ENCODE measurements around the gene KLHDC4.
"Not testable (repeated sequence)": the region's sequence is repeated elsewhere in the genome, so short reads cannot be mapped to it uniquely, and the experiment has no call there.

KLHDC4 gene

GRCh38 chr16:87723226-87723623 lies 42.6 kb downstream of the KLHDC4 start:
- no peak overlapping the region for H3K4me3 ChIP-seq (ENCODE audit: low read depth, low read length)
- DNase-seq (ENCODE audit: low read depth) = peak; percentile 63
- no peak for TF ChIP-seq CTCF (IDR thresholded peaks at IDR 0.05; ENCODE audit: insufficient read depth, low read depth, low read length, missing control alignments)

- no peak for DNase-seq (ENCODE audit: low read depth)
- no peak for TF ChIP-seq CTCF (IDR thresholded peaks at IDR 0.05; ENCODE audit: insufficient read depth, low read depth, low read length, missing control alignments)
- H3K4me3 ChIP-seq (ENCODE audit: low read depth, low read length) = no peak overlapping the region
Observed at GRCh38 chr16:87722590-87723225, 43.1 kb downstream of the KLHDC4 start.

- H3K4me3 ChIP-seq (ENCODE audit: low read depth, low read length) = no peak overlapping the region
- no peak for TF ChIP-seq CTCF (IDR thresholded peaks at IDR 0.05; ENCODE audit: insufficient read depth, low read depth, low read length, missing control alignments)
- DNase-seq (ENCODE audit: low read depth) = no peak
Observed at GRCh38 chr16:87721622-87722585, 43.9 kb downstream of the KLHDC4 start.

GRCh38 chr16:87720446-87720845 lies 45.3 kb downstream of the KLHDC4 start:
- no peak for TF ChIP-seq CTCF (IDR thresholded peaks at IDR 0.05; ENCODE audit: insufficient read depth, low read depth, low read length, missing control alignments)
- no peak overlapping the region for H3K4me3 ChIP-seq (ENCODE audit: low read depth, low read length)
- DNase-seq (ENCODE audit: low read depth) = no peak

GRCh38 chr16:87718831-87719230 lies 47.0 kb downstream of the KLHDC4 start:
- not testable (repeated sequence) for H3K4me3 ChIP-seq (ENCODE audit: low read depth, low read length); DNase-seq (ENCODE audit: low read depth)

- TF ChIP-seq CTCF (IDR thresholded peaks at IDR 0.05; ENCODE audit: insufficient read depth, low read depth, low read length, missing control alignments) = no peak
- DNase-seq (ENCODE audit: low read depth) = no peak
- H3K4me3 ChIP-seq (ENCODE audit: low read depth, low read length) = no peak overlapping the region
Observed at GRCh38 chr16:87715658-87716057, 50.1 kb downstream of the KLHDC4 start.

- TF ChIP-seq CTCF (IDR thresholded peaks at IDR 0.05; ENCODE audit: insufficient read depth, low read depth, low read length, missing control alignments) = no peak
- no peak overlapping the region for H3K4me3 ChIP-seq (ENCODE audit: low read depth, low read length)
- DNase-seq (ENCODE audit: low read depth) = no peak
Observed at GRCh38 chr16:87715231-87715630, 50.6 kb downstream of the KLHDC4 start.

All from GM12865 (cell line).